Activated effector memory CD4-positive, alpha-beta T cell treated with Interleukin-2 at 50 U/mL for 16 hours (primary cell): ENCODE data around the gene FBXO41.

Source experiments
- DNase-seq: peaks from one replicate; pipeline ENCODE4 v3.0.0-alpha.2; 2020

Gene FBXO41

GRCh38 chr2:73238976-73239375 is 45.3 kb downstream of the FBXO41 start:
- DNase-seq = no peak

- no peak for DNase-seq
Measured at GRCh38 chr2:73238149-73238548, 46.1 kb downstream of the FBXO41 start.

GRCh38 chr2:73237168-73237567 is 47.1 kb downstream of the FBXO41 start:
- DNase-seq = no peak

- no peak for DNase-seq
Measured at GRCh38 chr2:73235315-73236028, 48.8 kb downstream of the FBXO41 start.

- DNase-seq = peak; percentile 80
Measured at GRCh38 chr2:73233932-73234832, 50.1 kb downstream of the FBXO41 start, which contains the start of gene CCT7. Gene CCT7 (plus strand): TSS chr2:73234308. CDS start chr2:73234379, 71 bp downstream.

GRCh38 chr2:73233154-73233931 is 50.9 kb downstream of the FBXO41 start, which contains the start of gene PRADC1:
Gene PRADC1 (minus strand): TSS chr2:73233239. CDS start chr2:73233160, 79 bp downstream.
- peak; percentile 91 for DNase-seq

GRCh38 chr2:73232403-73233153 is 51.7 kb downstream of the FBXO41 start:
- DNase-seq = no peak

GRCh38 chr2:73228631-73229030 is 55.6 kb downstream of the FBXO41 start:
- DNase-seq = no peak

- DNase-seq = no peak
Measured at GRCh38 chr2:73227086-73227485, 57.2 kb downstream of the FBXO41 start.

- DNase-seq = no peak
Measured at GRCh38 chr2:73225513-73226360, 58.5 kb downstream of the FBXO41 start.

GRCh38 chr2:73223821-73224220 is 60.5 kb downstream of the FBXO41 start:
- DNase-seq = no peak

GRCh38 chr2:73218298-73218697 is 66.0 kb downstream of the FBXO41 start:
- DNase-seq = no peak

- no peak for DNase-seq
Measured at GRCh38 chr2:73217826-73218225, 66.5 kb downstream of the FBXO41 start.

GRCh38 chr2:73217160-73217559 is 67.1 kb downstream of the FBXO41 start:
- no peak for DNase-seq

- DNase-seq = no peak
Measured at GRCh38 chr2:73215254-73215653, 69.0 kb downstream of the FBXO41 start.

GRCh38 chr2:73214120-73215035 is 69.9 kb downstream of the FBXO41 start, which contains the start of gene SMYD5:
Gene SMYD5 (plus strand): TSS chr2:73214245. CDS start chr2:73214267, 22 bp downstream.
- DNase-seq = peak; percentile 89

GRCh38 chr2:73212448-73213176 is 71.7 kb downstream of the FBXO41 start:
- peak; percentile 59 for DNase-seq

- DNase-seq = no peak
Measured at GRCh38 chr2:73212098-73212447, 72.2 kb downstream of the FBXO41 start.

- no peak for DNase-seq
Measured at GRCh38 chr2:73210696-73211095, 73.6 kb downstream of the FBXO41 start.
